Lower leg skin (tissue), 4 donors: ENCODE results near the gene DLK2. TPM values are rescaled to one million over a fixed set of nuclear protein-coding genes. Genes with fewer than 3 reads are reported as not detected.
"Not testable (repeated sequence)": the region's sequence is repeated elsewhere in the genome, so short reads cannot be mapped to it uniquely, and the experiment has no call there.

Experiments used
- DNase-seq, 2 donors: peaks; one replicate each; pipeline ENCODE4 v3.0.0-alpha.2; 2019; ENCODE audit warnings: low spot score in 2 of 2
- H3K4me3 ChIP-seq: fragments of 200-600 bp; sonication (generic); 2 replicates; pipeline ENCODE4 v1.5.1; 2017; ENCODE audit warnings: mild to moderate bottlenecking, low read depth; ENCODE audit not compliant: poor library complexity, severe bottlenecking
- CTCF ChIP-seq, 3 donors: fragments of 450-650 bp; IDR thresholded peaks; one replicate each; pipeline ENCODE4 v1.5.1; 2016; ENCODE audit warnings: antibody characterized with exemption in 3 of 3, mild to moderate bottlenecking in 3 of 3, moderate library complexity in 2 of 3
- POLR2A ChIP-seq, 2 donors: fragments of 450-650 bp; IDR thresholded peaks; one replicate each; pipeline ENCODE4 v1.6.1; 2016 to 2017; ENCODE audit warnings: antibody characterized with exemption in 2 of 2, mild to moderate bottlenecking in 1 of 2, moderate library complexity in 1 of 2
- WGBS, 2 donors: methylation state at CpG; one replicate each; pipeline ENCODE4 v1.1.5; 2018; 5-methylcytosine and 5-hydroxymethylcytosine counted together
- intact Hi-C: fragments of 100-400 bp; cut with DNase I; formaldehyde crosslinking; loops from one replicate; pipeline ENCODE4 v1.15.0; 2023; ENCODE audit warnings: low total_unique reads
- total RNA-seq, 4 donors: library from RNA; depleted of rRNA; stranded (reverse); fragments of >200 nt; gene quantifications; one replicate each; pipeline ENCODE4 v1.1.0, GENCODE V29; 2016

DLK2 gene
- total RNA-seq, 4 donors from 2014 or later = 29.3 to 55.0 (median 39.4) TPM

- TF ChIP-seq POLR2A (IDR thresholded peaks at IDR 0.05) (no peak), CTCF (IDR thresholded peaks at IDR 0.05) (no peak)
- WGBS, 2 donors = 72 to 82% methylated on average over 4 of the region's 4 CpGs
- DNase-seq = no peak
- no peak overlapping the region for H3K4me3 ChIP-seq
- intact Hi-C loops = no loop called here
These were observed 38.4 kb downstream of the DLK2 start for GRCh38 chr6:43416935-43417334.

GRCh38 chr6:43415275-43415674 lies 40.1 kb downstream of the DLK2 start:
- intact Hi-C loops, DNase-seq, H3K4me3 ChIP-seq: not testable (repeated sequence)
- WGBS, 2 donors = 94 to 95% methylated on average over 8 of the region's 8 CpGs

GRCh38 chr6:43413002-43413401 lies 42.3 kb downstream of the DLK2 start:
- no peak for TF ChIP-seq CTCF (IDR thresholded peaks at IDR 0.05)
- TF ChIP-seq POLR2A (IDR thresholded peaks at IDR 0.05) = no peak
- intact Hi-C loops = no loop called here
- 95 to 97% methylated on average over 2 of the region's 2 CpGs for WGBS, 2 donors
- DNase-seq = no peak
- no peak overlapping the region for H3K4me3 ChIP-seq

GRCh38 chr6:43412541-43412940 lies 42.8 kb downstream of the DLK2 start:
- intact Hi-C loops = no loop called here
- DNase-seq = no peak
- no peak overlapping the region for H3K4me3 ChIP-seq
- WGBS, 2 donors = 81% methylated on average over 5 of the region's 5 CpGs; no CpG with 5 or more reads in 1 of the 2 donors
- no peak for TF ChIP-seq CTCF (IDR thresholded peaks at IDR 0.05)
- TF ChIP-seq POLR2A (IDR thresholded peaks at IDR 0.05) = no peak

GRCh38 chr6:43410776-43411175 lies 44.6 kb downstream of the DLK2 start:
- DNase-seq, H3K4me3 ChIP-seq, intact Hi-C loops: not testable (repeated sequence)
- 90 to 92% methylated on average over 1 of the region's 1 CpG for WGBS, 2 donors

GRCh38 chr6:43408259-43408658 lies 47.1 kb downstream of the DLK2 start:
- intact Hi-C loops = no loop called here
- TF ChIP-seq POLR2A (IDR thresholded peaks at IDR 0.05) (no peak), CTCF (IDR thresholded peaks at IDR 0.05) (no peak)
- H3K4me3 ChIP-seq = no peak overlapping the region
- no peak for DNase-seq
- 91 to 93% methylated on average over 4 of the region's 4 CpGs for whole genome bisulfite sequencing, 2 donors

GRCh38 chr6:43407296-43407695 lies 48.1 kb downstream of the DLK2 start:
- no peak overlapping the region for H3K4me3 ChIP-seq
- TF ChIP-seq CTCF (IDR thresholded peaks at IDR 0.05) (no peak), POLR2A (IDR thresholded peaks at IDR 0.05) (no peak)
- WGBS, 2 donors = 87 to 97% methylated on average over 1 of the region's 1 CpG
- intact Hi-C loops = no loop called here
- no peak for DNase-seq
